Activated CD4-positive, alpha-beta T cell treated with anti-CD3 and anti-CD28 coated beads, Interleukin-2, amount 10 ng/mL, durations not matched to agents 24 days and 14 days (primary cell): ENCODE results near the gene R3HDM2. TPM values are rescaled to one million over a fixed set of nuclear protein-coding genes. Genes with fewer than 3 reads are reported as not detected.

Experiments used
- DNase-seq: peaks from one replicate; pipeline ENCODE4 v3.0.0; 2022
- H3K27ac Mint-ChIP-seq: one replicate; pipeline ENCODE4 v1.8.0; 2022; ENCODE audit warnings: mild to moderate bottlenecking, mixed read lengths
- H3K27me3 Mint-ChIP-seq: one replicate; pipeline ENCODE4 v1.8.0; 2022; ENCODE audit warnings: mixed read lengths
- H3K36me3 Mint-ChIP-seq: one replicate; pipeline ENCODE4 v1.8.0; 2022; ENCODE audit warnings: low read depth, mild to moderate bottlenecking, mixed read lengths
- H3K4me1 Mint-ChIP-seq: one replicate; pipeline ENCODE4 v1.8.0; 2021; ENCODE audit warnings: mixed read lengths
- H3K4me3 Mint-ChIP-seq: one replicate; pipeline ENCODE4 v1.8.0; 2022; ENCODE audit warnings: mild to moderate bottlenecking, moderate library complexity, mixed read lengths
- H3K9me3 Mint-ChIP-seq: one replicate; pipeline ENCODE4 v1.8.0; 2021; ENCODE audit warnings: mixed read lengths
- intact Hi-C: fragments of 100-400 bp; cut with micrococcal nuclease; formaldehyde crosslinking; loops from one replicate; pipeline ENCODE4 v1.15.1; 2023
- total RNA-seq: library from RNA; stranded (reverse); gene quantifications from 2 replicates; pipeline ENCODE4 v1.2.3, GENCODE V29; 2022

R3HDM2 gene
- total RNA-seq, 1 donor from 2014 or later: 45.8 TPM

DNA sequence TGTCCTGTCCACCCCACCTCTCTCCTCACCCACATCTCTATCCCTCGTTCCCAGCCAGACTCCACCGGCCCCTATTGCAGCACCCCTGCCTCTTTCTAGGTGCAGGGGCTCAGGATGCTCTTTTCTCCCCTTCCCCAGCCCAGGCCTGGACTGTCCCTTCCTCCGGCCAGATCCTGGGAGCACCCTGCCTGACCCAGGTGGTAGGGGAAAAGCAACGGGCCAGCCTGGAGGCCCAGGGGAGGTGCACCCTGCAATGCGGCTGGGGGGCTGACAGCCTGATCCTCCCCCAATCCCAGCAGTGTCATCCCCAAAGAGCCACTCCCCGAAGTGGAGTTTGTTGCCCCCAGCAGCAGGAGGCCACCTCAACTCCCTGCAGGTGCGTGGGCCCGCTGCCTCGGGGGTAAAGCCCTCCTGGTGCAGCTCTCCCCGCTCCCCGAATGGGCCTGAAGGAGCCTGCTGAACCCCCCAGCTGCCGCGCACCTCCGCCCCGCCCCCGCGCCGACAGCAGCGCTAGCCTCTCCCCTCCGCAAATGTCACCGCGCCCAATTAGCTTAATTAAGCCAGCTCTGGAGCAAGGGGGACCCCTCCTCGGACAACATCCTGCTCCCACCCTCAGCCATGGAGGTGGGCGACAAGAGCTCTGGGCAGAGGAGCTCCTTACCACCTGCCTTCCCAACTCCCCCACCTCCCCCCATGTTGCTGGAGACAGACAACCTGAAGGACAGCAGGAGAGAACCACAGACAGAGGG, 209.5 kb downstream of the R3HDM2 start:
- peaks cover 78% of the 10 kb centered on the region for H3K27me3 Mint-ChIP-seq
- H3K4me3 Mint-ChIP-seq: no peak overlapping the region
- intact Hi-C loops: no loop called here
- no peaks in the 10 kb centered on the region for H3K9me3 Mint-ChIP-seq
- peaks cover 2% of the 10 kb centered on the region for H3K36me3 Mint-ChIP-seq
- peaks cover 39% of the 10 kb centered on the region for H3K4me1 Mint-ChIP-seq
- no peak overlapping the region for H3K27ac Mint-ChIP-seq
- DNase-seq: peak; percentile 69

DNA sequence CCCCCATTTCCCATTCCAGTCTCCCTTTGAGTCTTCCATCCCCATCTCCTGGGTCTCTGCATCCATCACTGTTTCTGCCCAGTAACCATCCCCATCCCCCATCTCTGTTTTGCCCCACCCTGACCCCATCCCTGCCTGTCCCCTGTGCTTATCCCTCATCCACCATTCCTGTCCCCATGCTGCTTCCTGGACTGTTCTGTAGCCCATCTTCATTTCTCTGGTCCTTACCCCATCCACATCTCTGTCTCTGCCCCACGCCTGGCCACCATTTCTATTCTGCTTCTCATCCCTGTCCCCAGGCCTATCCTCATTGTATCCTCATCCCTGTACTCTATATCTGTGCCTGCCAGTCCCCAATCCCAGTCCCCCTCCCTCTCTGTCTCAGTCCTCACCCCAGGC, 210.1 kb downstream of the R3HDM2 start:
- DNase-seq: no peak
- no peak overlapping the region for H3K27ac Mint-ChIP-seq
- H3K4me1 Mint-ChIP-seq: peaks cover 36% of the 10 kb centered on the region
- peaks cover 74% of the 10 kb centered on the region for H3K27me3 Mint-ChIP-seq
- H3K4me3 Mint-ChIP-seq: no peak overlapping the region
- intact Hi-C loops: no loop called here
- no peaks in the 10 kb centered on the region for H3K9me3 Mint-ChIP-seq
- H3K36me3 Mint-ChIP-seq: peaks cover 2% of the 10 kb centered on the region

DNA sequence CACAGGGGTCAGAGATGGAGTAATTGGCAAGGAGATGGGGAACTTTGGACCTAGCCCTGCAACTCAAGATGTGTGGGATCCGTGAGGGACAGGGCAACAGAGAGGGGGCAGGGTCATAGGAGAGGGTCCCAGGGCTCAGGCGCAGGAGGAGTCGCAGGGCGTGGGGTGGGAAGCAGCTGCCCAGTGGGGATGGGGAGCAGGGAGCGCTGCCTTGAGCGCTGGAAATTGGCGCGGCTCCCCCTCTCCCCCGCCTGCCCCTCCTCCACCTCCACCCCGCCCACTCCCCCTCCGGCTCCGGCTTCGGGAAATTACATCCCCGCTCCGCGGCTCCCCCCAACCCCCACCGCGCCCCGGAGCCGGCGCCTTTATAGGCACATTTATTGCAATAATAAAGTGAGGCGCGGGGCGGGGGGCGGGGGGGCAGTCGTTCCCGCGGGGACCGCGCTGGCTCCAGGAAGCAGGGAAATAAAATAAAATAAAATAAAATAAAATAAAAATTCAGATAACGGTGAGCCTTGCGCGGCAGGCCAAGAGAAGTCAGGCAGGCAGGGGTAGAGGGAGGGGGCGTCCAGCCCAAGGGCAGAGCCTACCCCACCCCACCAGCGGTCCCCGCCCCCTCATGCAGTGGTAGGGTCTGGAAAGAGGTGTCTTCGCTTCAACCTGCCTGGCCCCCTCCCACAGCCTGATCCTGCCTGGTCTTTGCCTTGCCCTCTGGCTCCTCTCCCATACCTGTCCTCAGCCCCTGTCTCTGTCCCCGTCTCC, 210.7 kb downstream of the R3HDM2 start:
- Mint-ChIP-seq H3K36me3 (peaks cover 2% of the 10 kb centered on the region), H3K4me3 (no peak overlapping the region), H3K9me3 (no peaks in the 10 kb centered on the region), H3K27me3 (peaks cover 77% of the 10 kb centered on the region), H3K4me1 (peaks cover 38% of the 10 kb centered on the region), H3K27ac (no peak overlapping the region)
- DNase-seq: no peak
- intact Hi-C loops: loop anchor here (1.0 kb wide), 1 partner anchor 7 kb away; no protein-coding TSS in a partner anchor

DNA sequence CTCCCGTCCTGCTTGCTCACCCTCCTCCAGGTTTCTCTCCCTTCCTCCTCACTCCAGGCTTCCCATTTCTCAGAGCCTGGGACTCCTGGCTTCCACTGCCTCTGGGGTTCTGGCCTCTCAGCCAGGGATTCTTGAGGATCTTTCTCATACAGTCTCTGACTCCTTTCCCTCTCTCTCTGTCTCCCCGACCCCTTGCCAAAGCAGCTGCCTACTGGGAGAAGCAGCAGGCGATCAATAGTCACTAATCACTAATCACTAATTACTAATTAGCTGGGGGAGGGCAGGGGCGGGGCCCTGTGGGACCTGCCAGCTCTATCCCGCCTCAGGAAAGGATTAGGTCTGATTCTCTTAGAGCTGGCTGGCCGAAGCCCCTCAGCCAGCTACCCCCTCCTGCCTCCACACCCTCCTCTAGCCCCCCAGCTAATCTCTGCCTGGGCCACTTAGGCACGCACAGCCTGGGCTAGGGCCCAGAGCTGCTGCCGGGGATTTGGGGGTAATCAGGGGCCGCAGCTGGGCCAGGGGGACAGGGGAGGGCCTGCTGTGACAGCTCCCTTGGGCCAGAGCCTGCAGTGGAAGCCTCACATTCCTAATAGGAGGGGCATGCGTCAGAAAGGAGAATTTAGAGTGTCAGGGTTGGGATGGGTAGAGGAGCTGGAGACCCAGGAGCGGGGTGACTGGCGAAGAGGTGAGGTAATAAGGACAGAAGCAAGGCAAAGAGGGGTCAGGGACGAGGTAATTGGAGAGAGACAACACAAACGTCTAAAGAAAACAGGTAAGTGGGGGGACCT, 211.4 kb downstream of the R3HDM2 start:
- no peak for DNase-seq
- peaks cover 82% of the 10 kb centered on the region for H3K27me3 Mint-ChIP-seq
- peaks cover 2% of the 10 kb centered on the region for H3K36me3 Mint-ChIP-seq
- peaks cover 37% of the 10 kb centered on the region for H3K4me1 Mint-ChIP-seq
- no peaks in the 10 kb centered on the region for H3K9me3 Mint-ChIP-seq
- H3K4me3 Mint-ChIP-seq: no peak overlapping the region
- H3K27ac Mint-ChIP-seq: no peak overlapping the region
- intact Hi-C loops: loop anchor here (1.0 kb wide), 1 partner anchor 8 kb away; no protein-coding TSS in a partner anchor

DNA sequence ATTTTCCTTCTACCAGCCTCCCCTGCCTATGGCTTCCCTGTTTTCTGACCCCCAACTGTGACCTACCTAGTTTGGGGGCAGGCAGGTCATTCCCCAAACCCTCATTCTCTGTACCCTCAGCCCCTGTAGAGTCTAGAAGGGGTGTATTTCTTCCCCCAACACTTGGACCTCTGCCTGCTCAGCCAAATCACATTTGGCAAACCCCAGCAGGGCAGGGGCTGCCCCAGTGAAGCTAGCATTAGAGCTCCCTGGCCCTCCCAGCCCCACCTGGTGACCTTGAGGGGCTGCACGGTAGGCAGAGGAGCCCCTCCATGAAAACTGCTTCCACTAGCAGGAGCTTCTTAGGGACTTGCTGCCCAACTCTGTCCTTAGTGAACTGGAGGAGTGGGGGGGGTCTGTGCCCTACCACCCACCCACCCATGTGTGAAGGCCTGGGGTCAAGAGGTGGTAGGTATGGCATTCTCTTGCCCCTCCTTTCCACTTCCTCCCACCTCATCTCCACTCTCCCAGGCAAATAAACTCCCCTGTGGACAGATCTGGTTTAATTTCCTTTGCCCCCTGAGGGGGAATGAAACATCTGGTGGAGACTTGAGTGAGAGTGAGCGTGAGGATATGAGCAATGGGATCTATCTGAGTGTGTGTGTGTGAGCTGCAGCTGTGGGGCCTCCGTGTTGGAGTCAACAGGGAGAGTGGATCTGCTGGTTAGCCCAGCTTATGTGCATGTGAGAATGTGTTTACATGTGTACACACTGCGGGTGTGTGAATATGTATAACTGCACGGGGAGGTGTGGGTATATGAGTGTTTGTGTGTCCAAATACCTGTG, 212.6 kb downstream of the R3HDM2 start:
- Mint-ChIP-seq H3K4me1 (peaks cover 42% of the 10 kb centered on the region), H3K36me3 (peaks cover 2% of the 10 kb centered on the region), H3K4me3 (peak overlapping the region; percentile 86), H3K27me3 (peaks cover 83% of the 10 kb centered on the region), H3K27ac (no peak overlapping the region), H3K9me3 (no peaks in the 10 kb centered on the region)
- DNase-seq: no peak
- intact Hi-C loops: no loop called here

DNA sequence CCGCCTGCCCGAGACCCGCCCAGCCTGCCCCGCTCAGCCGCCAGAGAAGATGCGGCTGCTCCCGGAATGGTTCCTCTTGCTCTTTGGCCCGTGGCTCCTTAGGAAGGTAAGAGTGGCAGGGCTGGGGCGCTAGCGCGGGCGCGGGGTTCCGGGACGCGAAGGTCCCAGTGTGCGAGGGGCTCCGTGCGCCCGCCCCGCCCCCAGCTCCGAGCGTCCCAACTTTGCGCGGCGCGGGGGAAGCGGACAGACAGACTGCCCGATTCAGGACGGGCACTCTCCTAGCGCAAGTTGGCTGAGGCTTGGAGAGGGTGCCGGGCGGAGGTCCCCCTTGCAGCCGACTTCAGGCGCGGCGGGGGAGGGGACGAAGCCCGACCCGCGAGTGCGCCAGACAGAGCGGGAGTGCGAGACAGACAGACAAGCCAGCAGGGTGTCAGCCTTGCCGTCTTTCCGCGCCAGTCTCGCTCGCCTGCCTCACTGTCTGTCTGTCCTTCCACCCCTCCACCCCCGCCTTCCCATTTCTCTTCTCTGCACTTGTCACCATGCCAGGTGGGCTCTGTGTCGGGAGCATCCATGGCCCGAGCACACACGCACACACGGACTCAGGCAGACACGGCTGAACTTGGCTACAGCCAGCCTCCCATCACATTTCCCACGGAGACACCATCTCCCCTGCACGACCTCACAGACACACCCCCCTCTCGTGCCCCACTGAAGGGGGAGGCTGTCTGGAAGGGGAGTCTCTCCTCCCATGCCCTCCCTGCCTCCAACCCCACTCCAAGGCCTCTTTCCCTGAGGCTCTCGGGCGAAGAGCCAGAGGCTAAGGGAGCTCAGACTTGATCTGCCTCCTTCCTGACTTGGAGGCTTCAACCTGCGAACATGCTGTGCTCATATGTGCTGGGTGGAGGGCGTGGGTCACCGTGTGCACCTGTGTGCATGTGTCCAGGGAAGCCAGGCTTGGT, 213.6 kb downstream of the R3HDM2 start:
- intact Hi-C loops: no loop called here
- H3K4me3 Mint-ChIP-seq: peak overlapping the region; percentile 86
- peak; percentile 73 for DNase-seq
- H3K4me1 Mint-ChIP-seq: peaks cover 37% of the 10 kb centered on the region
- H3K27me3 Mint-ChIP-seq: peaks cover 73% of the 10 kb centered on the region
- H3K36me3 Mint-ChIP-seq: peaks cover 2% of the 10 kb centered on the region
- H3K27ac Mint-ChIP-seq: peak overlapping the region; percentile 51
- no peaks in the 10 kb centered on the region for H3K9me3 Mint-ChIP-seq

DNA sequence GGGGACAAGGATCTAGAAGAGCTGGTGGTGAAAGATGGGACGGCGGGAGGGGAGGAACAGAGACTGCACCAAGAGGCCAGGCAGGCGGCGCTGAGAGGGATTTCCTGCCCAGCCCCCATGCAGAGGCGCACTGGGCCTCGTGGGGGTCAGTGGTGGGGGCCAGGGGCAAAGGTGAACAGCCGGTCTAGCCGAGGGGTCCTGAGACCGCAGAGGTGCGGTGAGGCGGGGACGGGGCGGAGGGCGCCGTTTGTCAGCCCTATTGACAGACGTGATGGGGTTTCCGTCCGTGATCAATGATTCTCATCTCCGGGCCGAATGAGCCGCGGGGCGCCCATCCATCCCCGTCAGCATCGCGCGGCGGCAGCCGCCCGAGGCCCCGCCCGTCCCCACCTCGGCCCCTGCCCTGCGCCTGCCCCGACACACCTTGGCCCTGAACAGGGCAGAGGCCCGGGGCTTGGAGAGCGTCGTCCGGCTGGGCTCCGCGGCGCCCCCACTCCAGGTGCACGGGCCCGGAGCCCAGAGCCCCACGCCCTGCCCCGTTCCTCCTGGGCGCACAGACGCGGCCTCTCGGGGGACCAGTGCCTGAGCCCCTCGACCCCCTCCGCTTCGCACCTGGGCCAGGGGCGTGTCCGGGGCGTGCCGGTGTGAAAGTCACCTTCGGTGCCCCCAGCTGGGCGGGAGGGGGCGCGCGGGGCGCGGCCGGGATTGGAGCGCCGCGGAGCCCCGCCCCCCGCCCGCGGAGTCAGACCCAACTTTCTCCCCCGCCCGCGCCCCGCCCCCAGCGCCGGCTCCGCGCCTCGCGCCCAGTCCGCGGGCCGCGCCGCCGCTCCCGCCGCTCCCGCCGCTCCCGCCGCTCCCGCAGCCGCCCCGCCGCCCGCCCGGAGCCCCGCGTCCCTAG, 214.6 kb downstream of the R3HDM2 start, which contains the start of gene NXPH4:
Gene NXPH4 (plus strand): TSS at position 781 of the 898 bp plus-strand sequence. CDS start 176 bp downstream, outside the sequence.
- intact Hi-C loops: no loop called here
- no peaks in the 10 kb centered on the region for H3K36me3 Mint-ChIP-seq
- H3K27ac Mint-ChIP-seq: peak within 1 kb of the TSS; percentile 51
- peak within 1 kb of the TSS; percentile 86 for H3K4me3 Mint-ChIP-seq
- DNase-seq: peak; percentile 88
- no peaks in the 10 kb centered on the region for H3K9me3 Mint-ChIP-seq
- peaks cover 63% of the 10 kb centered on the region for H3K27me3 Mint-ChIP-seq
- peaks cover 31% of the 10 kb centered on the region for H3K4me1 Mint-ChIP-seq

DNA sequence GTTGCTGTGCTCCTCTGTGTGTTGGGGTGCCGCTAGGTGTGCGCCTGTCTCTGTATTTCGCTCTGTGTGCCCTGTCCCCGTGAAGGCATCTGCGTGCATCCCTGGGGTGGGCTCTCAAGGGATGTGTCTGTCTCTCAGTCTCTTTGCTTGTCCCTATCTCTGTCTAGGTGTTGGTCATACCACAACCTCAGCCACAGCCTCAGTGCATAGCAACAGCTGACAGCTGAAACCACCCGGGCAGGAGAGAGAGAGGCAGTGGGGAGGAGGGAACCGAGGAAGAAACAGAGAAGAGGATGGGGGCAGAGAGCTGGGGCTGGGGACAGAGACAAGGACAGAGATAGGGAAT, 215.2 kb downstream of the R3HDM2 start:
- H3K4me1 Mint-ChIP-seq: peaks cover 27% of the 10 kb centered on the region
- intact Hi-C loops: no loop called here

DNA sequence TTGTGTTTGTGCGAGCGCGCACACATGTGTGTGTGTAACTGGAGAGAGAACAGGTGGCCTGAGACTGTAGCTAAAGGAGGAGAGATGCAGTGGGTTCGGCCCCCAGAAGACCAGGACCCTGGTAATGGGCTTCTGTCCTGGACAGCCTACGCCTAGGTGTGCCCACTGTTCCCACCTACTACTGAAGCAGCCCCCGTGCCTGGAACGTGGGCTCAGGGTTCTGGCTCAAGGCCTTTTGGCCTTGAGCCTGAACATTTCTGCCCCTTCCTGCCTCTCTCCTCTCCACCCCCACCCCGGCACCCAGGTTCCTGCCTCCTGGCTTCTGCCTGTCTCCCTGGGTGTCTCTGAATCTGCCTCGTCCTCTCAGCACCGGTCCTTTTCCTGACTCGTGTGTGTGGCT, 215.8 kb downstream of the R3HDM2 start:
- Mint-ChIP-seq H3K9me3 (no peaks in the 10 kb centered on the region), H3K27me3 (peaks cover 55% of the 10 kb centered on the region), H3K4me3 (no peak overlapping the region), H3K4me1 (peaks cover 25% of the 10 kb centered on the region), H3K36me3 (no peaks in the 10 kb centered on the region), H3K27ac (no peak overlapping the region)
- intact Hi-C loops: no loop called here
- DNase-seq: no peak

More for the DNA sequence above, 215.2 kb downstream of the R3HDM2 start:
- peak overlapping the region; percentile 71 for H3K4me3 Mint-ChIP-seq
- H3K9me3 Mint-ChIP-seq: no peaks in the 10 kb centered on the region
- no peak overlapping the region for H3K27ac Mint-ChIP-seq
- peak; percentile 82 for DNase-seq
- H3K36me3 Mint-ChIP-seq: no peaks in the 10 kb centered on the region
- H3K27me3 Mint-ChIP-seq: peaks cover 57% of the 10 kb centered on the region

DNA sequence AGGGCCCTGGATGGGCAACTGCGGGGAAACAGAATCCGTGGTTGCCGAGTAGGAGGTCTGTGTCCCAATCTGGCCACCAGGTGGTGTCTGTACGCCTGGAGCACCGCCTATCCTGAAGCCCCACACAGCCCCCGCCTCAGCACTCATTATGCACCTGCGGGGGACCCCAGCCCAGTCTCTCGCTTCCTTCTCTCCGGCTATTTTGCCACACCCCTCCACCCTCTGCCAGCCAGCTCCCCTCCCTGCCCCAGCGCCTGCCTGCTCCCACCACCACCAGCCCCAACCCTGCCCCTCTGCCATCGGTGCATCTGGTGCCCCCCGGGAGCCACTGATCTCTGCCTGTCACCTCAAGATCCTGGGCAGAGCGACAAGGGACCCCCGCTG, 216.5 kb downstream of the R3HDM2 start:
- Mint-ChIP-seq H3K36me3 (no peaks in the 10 kb centered on the region), H3K27me3 (peaks cover 49% of the 10 kb centered on the region), H3K27ac (no peak overlapping the region), H3K4me1 (peaks cover 25% of the 10 kb centered on the region), H3K4me3 (peak overlapping the region; percentile 38), H3K9me3 (no peaks in the 10 kb centered on the region)
- DNase-seq: peak; percentile 90
- intact Hi-C loops: loop anchor here (1.0 kb wide), 1 partner anchor 29 kb away; no protein-coding TSS in a partner anchor

DNA sequence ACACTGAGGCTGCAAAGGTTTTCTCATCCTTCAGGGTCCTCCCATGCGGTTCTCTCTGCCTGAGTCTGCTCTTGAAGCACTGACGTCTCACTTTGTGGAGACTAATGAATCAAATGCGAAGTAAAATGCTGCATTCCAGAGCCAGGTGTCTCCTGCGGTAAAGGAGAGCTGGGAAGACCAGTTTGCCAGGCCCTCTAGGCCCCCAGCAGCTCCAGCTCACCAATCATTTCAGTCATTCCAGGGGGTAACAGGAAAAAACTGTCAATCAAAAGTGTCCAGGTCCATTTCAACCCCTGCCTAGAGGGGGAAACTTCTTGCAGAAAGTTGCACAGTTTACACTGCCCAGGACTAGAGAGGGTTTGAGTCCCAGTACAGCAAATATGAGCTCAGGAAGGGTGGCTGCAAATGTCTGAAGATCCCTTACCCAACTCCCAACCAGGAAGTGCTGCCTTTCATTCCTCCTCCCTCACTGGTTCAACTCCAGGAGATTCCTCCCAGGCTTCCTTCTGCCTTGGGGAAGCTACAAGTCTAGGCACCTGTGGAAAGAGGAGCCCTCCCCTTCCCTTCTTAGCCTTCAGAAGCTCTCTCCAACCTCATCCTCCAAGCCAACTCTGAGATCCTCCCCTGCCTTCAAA, 217.0 kb downstream of the R3HDM2 start:
- intact Hi-C loops: loop anchor here (1.0 kb wide), 2 partner anchors 25 to 29 kb away; no protein-coding TSS in a partner anchor
- DNase-seq: no peak
- peaks cover 25% of the 10 kb centered on the region for H3K4me1 Mint-ChIP-seq
- no peaks in the 10 kb centered on the region for H3K9me3 Mint-ChIP-seq
- peak overlapping the region; percentile 38 for H3K4me3 Mint-ChIP-seq
- H3K36me3 Mint-ChIP-seq: no peaks in the 10 kb centered on the region
- no peak overlapping the region for H3K27ac Mint-ChIP-seq
- peaks cover 44% of the 10 kb centered on the region for H3K27me3 Mint-ChIP-seq
